GM12891 (cell line): Measurements from ENCODE around the gene XXYLT1.

ENCODE experiments used
- POLR2A ChIP-seq: IDR thresholded peaks from 2 replicates; pipeline ENCODE4 v1.6.1; 2011; ENCODE audit warnings: low read depth, low read length, control low read depth
- POLR2AphosphoS5 ChIP-seq: IDR thresholded peaks from 2 replicates; pipeline ENCODE4 v1.6.1; 2011; ENCODE audit warnings: low read depth, low read length, control low read depth

DNA sequence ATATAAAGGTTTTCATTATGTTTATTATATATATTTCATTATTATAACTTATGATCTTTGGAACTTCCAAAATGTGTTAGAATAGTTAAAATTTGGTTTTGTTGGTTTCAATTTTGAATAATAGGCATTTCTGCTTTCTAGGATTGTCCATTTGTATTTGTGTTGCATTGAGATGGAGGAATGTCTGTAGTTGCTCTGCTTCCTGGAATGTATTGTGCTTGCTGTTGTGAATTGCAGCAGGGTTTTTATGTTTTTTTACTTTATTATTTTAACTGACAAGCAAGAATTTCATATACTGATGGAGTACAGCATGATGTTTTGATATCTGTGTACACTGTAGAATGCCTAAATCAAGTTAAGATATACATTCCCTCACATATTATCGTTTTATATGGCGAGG lies 247.4 kb downstream of the XXYLT1 start:
- TF ChIP-seq POLR2A = no peak
- no peak for TF ChIP-seq POLR2AphosphoS5
